Measurements from ENCODE around the gene SUN1.
"Not testable (repeated sequence)": the region's sequence is repeated elsewhere in the genome, so short reads cannot be mapped to it uniquely, and the experiment has no call there.

SUN1 gene

GRCh38 chr7:832167-832967 is at the start of gene SUN1:
Gene SUN1 (plus strand): TSS chr7:832476. CDS start chr7:832525, 49 bp downstream.
- FAIRE-seq: peak; percentile 93
- DNase-seq (ENCODE audit: low spot score): peak; percentile 81

- FAIRE-seq (no peak), DNase-seq (ENCODE audit: low spot score) (no peak)
These were observed 49.4 kb upstream of the SUN1 start for GRCh38 chr7:782718-783449.

DNA sequence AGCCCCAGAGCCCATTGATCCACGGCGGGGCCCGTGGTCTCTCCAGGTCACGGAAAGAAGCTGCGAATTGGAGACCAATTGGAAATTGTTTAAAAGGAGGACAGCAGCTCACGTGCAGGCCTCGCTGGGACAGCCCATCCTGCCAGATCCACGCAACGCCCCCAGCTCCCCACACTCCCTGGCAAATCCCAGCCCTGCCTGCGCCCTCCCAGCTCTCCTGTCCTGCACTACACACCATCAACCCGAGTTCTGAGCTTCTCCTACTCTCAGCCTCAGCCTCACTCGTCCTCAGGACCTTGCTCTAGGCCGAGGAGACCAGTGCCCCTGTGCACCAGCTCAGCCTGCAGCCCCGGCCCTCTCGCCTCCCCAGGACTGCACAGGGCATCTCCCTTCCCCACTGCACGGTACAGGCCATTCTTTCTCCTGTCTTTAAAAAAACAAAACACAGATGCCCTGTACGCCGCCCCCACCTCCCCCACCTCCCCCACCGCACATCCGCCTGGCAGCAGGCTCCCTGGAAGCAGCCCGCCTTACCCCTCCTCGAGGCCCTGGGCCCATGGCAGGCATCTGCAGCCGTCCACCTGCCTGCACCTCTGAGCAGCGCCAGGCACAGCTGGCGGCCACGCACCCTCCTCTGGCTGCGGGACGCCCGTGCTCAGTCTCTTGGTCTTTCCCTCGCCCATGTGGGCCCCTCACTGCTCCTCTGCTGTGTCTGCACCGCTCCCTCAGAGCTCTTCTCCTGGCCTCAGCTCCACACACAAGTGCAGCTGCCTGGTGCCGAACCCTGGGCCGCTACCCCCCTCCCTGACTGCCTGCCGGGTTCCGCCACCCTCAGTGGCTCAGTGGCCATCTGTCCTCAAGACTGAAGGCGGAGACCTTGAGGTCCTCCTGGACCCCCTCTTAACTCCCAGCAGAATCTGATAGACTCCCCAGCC is 48.5 kb upstream of the SUN1 start:
- FAIRE-seq (no peak), DNase-seq (ENCODE audit: low spot score) (no peak)

GRCh38 chr7:784971-785370 is 47.3 kb upstream of the SUN1 start:
- no peak for FAIRE-seq

DNA sequence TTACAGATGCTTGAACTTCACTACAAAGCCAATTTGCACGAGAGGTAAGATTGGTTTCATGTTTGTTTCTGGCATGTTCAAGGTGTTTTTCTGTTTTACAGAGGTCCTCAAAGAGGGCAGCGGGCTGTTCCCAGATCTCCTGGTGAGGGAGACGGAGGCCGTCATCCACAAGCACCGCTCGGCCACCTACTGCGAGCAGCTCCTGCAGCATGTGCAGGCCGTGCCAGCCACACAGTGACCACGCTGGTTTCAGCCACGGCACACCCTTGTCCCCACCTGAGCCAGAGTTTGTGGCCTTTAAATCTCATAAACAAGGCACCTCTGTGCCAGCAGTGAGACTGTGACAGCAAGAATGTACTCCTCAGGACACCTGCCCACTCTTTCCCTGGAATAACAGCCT is 46.9 kb upstream of the SUN1 start:
- DNase-seq (ENCODE audit: low spot score): no peak
- FAIRE-seq: peak; percentile 27

More at GRCh38 chr7:784971-785370, 47.3 kb upstream of the SUN1 start:
- no peak for DNase-seq (ENCODE audit: low spot score)

DNA sequence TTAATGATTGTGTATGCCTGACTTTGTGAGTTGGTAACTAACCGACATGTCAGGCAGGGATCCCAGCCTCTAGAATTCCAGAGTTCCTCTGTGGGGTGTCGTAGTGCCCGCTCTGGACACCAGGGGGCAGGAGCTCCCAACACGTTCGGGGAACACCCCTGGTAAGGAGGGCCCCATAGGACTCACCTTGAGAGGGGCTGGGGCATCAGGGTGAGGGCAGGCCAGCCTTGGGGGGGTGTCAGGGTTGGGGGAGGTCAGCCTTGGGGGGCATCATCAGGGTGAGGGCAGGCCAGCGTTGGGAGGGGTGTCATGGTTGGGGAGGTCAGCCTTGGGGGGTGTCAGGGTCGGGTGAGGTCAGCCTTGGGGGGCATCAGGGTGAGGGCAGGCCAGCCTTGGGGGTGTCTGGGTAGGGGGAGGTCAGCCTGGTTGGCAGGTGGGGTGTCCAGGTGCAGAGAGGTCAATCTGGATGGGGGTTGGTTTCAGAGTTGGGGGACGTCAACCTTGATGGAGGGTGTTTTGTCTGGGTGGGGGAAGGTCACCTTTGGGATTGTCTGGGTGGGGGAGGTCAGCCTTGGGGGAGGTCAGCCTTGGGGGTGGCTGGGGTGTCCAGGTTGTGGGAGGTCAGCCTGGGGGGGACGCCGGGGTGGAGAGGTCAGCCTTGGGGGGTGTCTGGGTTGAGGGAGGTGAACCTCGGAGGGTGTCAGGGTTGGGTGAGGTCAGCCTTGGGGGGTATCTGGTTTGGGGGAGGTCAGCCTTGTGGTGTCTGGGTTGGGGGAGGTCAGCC is 45.6 kb upstream of the SUN1 start:
- no peak for FAIRE-seq
- peak; percentile 75 for DNase-seq (ENCODE audit: low spot score)

GRCh38 chr7:787332-788240 is 44.7 kb upstream of the SUN1 start:
- FAIRE-seq (peak; percentile 9), DNase-seq (ENCODE audit: low spot score) (no peak)

- DNase-seq (ENCODE audit: low spot score) (no peak), FAIRE-seq (no peak)
These were observed 40.8 kb upstream of the SUN1 start for GRCh38 chr7:791519-791918.

GRCh38 chr7:794207-794606 is 38.1 kb upstream of the SUN1 start:
- FAIRE-seq (no peak), DNase-seq (ENCODE audit: low spot score) (no peak)

DNA sequence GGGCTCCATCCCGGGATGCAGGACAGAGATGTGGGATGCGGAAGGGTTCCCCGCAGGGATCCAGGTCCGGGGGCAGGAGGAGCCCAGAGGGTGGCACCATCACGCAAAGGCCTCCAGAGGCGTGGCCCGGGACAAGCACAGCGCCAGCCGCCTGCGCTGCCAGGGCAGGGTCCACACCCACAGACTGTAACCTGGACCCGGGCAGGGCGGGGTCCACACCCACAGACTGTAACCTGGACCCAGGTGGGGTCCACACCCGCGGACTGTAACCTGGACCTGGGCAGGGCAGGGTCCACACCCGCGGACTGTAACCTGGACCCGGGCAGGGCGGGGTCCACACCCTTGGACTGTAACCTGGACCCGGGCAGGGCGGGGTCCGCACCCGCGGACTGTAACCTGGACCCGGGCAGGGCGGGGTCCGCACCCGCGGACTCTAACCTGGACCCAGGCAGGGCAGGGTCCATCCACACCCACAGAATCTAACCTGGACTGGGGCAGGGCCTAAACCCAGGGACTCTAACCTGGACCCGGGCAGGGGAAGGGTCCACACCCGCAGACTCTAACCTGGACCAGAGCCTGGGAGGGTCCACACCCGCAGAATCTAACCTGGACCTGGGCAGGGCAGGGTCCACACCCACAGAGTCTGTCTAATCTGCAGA is 37.5 kb upstream of the SUN1 start:
- no peak for DNase-seq (ENCODE audit: low spot score)
- FAIRE-seq: no peak

- not testable (repeated sequence) for FAIRE-seq; DNase-seq (ENCODE audit: low spot score)
These were observed 35.7 kb upstream of the SUN1 start for GRCh38 chr7:796434-797169.

- FAIRE-seq (peak; percentile 71), DNase-seq (ENCODE audit: low spot score) (no peak)
These were observed 33.3 kb upstream of the SUN1 start for GRCh38 chr7:798921-799470.

DNA sequence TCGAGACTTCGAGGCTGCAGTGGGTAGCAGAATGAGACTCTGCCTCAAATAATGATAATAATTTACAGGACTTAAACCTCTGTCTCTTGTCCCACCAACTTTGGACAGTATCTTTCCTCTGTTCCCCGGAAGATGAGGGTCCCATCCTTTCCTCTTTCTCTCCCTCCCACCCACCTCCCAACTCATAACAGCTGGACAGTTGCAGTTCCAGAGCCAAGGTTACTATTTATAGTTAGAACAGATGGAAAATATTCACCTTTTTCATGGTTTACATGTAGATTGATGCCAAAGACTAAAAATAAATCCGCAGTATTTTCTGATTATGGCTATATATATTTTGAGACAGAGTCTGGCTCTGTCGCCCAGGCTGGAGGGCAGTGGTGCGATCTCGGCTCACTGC is 31.6 kb upstream of the SUN1 start:
- FAIRE-seq: no peak

GRCh38 chr7:801351-801750 is 30.9 kb upstream of the SUN1 start:
- FAIRE-seq: not testable (repeated sequence)

More for the DNA sequence above, 31.6 kb upstream of the SUN1 start:
- no peak for DNase-seq (ENCODE audit: low spot score)

GRCh38 chr7:801940-802381 is 30.3 kb upstream of the SUN1 start:
- no peak for FAIRE-seq
- DNase-seq (ENCODE audit: low spot score): no peak

More at GRCh38 chr7:801351-801750, 30.9 kb upstream of the SUN1 start:
- not testable (repeated sequence) for DNase-seq (ENCODE audit: low spot score)

DNA sequence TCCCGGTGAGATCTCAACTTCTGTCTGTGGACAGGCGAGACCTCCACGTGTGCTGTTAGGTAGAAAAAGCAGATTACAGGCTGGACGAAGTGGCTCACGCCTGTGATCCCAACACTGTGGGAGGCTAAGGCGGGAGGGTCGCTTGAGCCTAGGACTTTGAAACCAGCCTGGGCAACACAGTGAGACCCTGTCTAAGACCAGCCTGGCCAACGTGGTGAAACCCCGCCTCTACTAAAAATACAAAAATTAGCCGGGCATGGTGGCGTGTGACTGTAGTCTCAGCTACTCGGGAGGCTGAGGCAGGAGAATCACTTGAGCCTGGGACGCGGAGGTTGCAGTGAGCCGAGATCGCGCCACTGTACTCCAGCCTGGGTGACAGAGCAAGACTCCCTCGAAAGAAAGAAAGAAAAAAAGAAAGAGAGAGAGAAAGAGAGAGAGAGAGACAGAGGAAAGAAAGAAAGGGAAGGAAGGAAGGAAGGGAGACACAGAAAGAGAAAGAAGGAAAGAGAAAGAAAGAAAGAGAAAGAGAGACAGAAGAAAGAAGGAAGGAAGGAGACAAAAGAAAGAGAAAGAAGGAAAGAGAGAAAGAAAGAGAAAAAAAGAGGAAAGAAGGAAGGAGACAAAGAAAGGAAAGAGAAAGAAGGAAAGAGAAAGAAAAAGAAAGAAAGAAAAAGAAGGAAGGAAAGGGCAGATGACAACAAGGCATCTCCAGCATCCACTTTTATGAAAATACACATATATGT is 29.6 kb upstream of the SUN1 start:
- FAIRE-seq: no peak
- no peak for DNase-seq (ENCODE audit: low spot score)

- FAIRE-seq (no peak), DNase-seq (ENCODE audit: low spot score) (no peak)
These were observed 29.0 kb upstream of the SUN1 start for GRCh38 chr7:803243-803635.

Measured in urothelium cell line (cell line).